ENCODE results near the gene NEURL1.

DNA sequence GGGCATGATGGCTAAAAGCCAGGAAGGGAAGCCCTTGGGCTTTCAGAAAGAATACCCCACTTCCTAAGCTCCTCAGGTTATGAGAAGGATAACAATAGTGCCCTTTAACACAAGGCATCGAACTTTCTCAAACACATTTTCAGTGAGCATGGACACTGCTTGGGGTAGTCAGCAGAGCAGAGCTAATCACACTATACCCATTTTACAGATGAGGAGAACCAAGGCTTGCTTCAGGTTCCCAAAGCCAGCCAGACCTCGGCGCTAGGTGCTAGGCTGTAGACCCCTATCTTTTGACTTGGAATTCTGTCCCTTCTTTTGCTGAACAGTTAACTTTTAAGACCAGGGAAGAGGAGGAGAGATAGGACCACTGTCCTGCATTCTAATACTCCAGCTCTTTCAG is 1.8 kb downstream of the NEURL1 start:
- TF ChIP-seq, protein P1, sequence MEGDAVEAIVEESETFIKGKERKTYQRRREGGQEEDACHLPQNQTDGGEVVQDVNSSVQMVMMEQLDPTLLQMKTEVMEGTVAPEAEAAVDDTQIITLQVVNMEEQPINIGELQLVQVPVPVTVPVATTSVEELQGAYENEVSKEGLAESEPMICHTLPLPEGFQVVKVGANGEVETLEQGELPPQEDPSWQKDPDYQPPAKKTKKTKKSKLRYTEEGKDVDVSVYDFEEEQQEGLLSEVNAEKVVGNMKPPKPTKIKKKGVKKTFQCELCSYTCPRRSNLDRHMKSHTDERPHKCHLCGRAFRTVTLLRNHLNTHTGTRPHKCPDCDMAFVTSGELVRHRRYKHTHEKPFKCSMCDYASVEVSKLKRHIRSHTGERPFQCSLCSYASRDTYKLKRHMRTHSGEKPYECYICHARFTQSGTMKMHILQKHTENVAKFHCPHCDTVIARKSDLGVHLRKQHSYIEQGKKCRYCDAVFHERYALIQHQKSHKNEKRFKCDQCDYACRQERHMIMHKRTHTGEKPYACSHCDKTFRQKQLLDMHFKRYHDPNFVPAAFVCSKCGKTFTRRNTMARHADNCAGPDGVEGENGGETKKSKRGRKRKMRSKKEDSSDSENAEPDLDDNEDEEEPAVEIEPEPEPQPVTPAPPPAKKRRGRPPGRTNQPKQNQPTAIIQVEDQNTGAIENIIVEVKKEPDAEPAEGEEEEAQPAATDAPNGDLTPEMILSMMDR (conservative IDR thresholded peaks at IDR 0.05; ENCODE audit: low read length): no peak
- no peak for TF ChIP-seq EZH2phosphoT487 (IDR thresholded peaks at IDR 0.05; ENCODE audit: borderline replicate concordance)
